HG03097 (cell line): Measurements from ENCODE around the gene TMEM176B.
"Not testable (repeated sequence)": the region's sequence is repeated elsewhere in the genome, so short reads cannot be mapped to it uniquely, and the experiment has no call there.

Experiments used
- ATAC-seq: cut with Tn5 transposase; IDR thresholded peaks from one replicate; pipeline ENCODE4 v1.9.1; 2021; ENCODE audit not compliant: unreplicated experiment, low FRiP score

TMEM176B gene

GRCh38 chr7:150823484-150824126, 23.4 kb upstream of the TMEM176B start:
- ATAC-seq = no peak

- no peak for ATAC-seq
Measured at GRCh38 chr7:150823043-150823442, 22.9 kb upstream of the TMEM176B start.

GRCh38 chr7:150820578-150821198, 20.5 kb upstream of the TMEM176B start:
- ATAC-seq = no peak

GRCh38 chr7:150820148-150820547, 20.0 kb upstream of the TMEM176B start:
- no peak for ATAC-seq

GRCh38 chr7:150818971-150819370, 18.8 kb upstream of the TMEM176B start:
- no peak for ATAC-seq

GRCh38 chr7:150814328-150815001, 14.3 kb upstream of the TMEM176B start:
- ATAC-seq = no peak

GRCh38 chr7:150807616-150808438, 7.7 kb upstream of the TMEM176B start:
- ATAC-seq = not testable (repeated sequence)

- ATAC-seq = no peak
Measured at GRCh38 chr7:150806863-150807262, 6.7 kb upstream of the TMEM176B start.

GRCh38 chr7:150806454-150806853, 6.3 kb upstream of the TMEM176B start:
- ATAC-seq = no peak

GRCh38 chr7:150805864-150806263, 5.7 kb upstream of the TMEM176B start:
- no peak for ATAC-seq

GRCh38 chr7:150804802-150805201, 4.6 kb upstream of the TMEM176B start:
- no peak for ATAC-seq

- no peak for ATAC-seq
Measured at GRCh38 chr7:150803161-150803860, 3.1 kb upstream of the TMEM176B start.

GRCh38 chr7:150801946-150802771, 2.0 kb upstream of the TMEM176B start:
- ATAC-seq = no peak

- no peak for ATAC-seq
Measured at GRCh38 chr7:150801242-150801945, 1.2 kb upstream of the TMEM176B start.

GRCh38 chr7:150800581-150801241, 547 bp upstream of the TMEM176B start, which contains the start of gene TMEM176A:
Gene TMEM176A (plus strand): TSS chr7:150800769. CDS start chr7:150801551, 782 bp downstream.
- ATAC-seq = no peak

GRCh38 chr7:150799156-150799555, 1.0 kb downstream of the TMEM176B start:
- ATAC-seq = no peak

GRCh38 chr7:150797661-150798060, 2.5 kb downstream of the TMEM176B start:
- ATAC-seq = no peak

GRCh38 chr7:150793569-150794238, 6.5 kb downstream of the TMEM176B start:
- ATAC-seq = no peak
